Fibroblast of peridontal ligament (primary cell): ENCODE data around the gene MRPL48.
"Not testable (repeated sequence)": the region's sequence is repeated elsewhere in the genome, so short reads cannot be mapped to it uniquely, and the experiment has no call there.

Experiments used
- DNase-seq: peaks from one replicate; pipeline ENCODE4 v3.0.0-alpha.2; 2010; ENCODE audit errors: extremely low read depth

Gene MRPL48

GRCh38 chr11:73787643-73788558 lies at the start of gene MRPL48:
TSS of gene MRPL48 (plus strand) at chr11:73787874. CDS start at chr11:73787972, 98 bp downstream.
- DNase-seq: peak; percentile 94

GRCh38 chr11:73743045-73743444 lies 44.6 kb upstream of the MRPL48 start:
- DNase-seq: no peak

- no peak for DNase-seq
These were observed 41.0 kb upstream of the MRPL48 start for GRCh38 chr11:73746701-73747100.

GRCh38 chr11:73747762-73748161 lies 39.9 kb upstream of the MRPL48 start:
- no peak for DNase-seq

GRCh38 chr11:73748300-73748699 lies 39.4 kb upstream of the MRPL48 start:
- no peak for DNase-seq

GRCh38 chr11:73749118-73749517 lies 38.6 kb upstream of the MRPL48 start:
- no peak for DNase-seq

- DNase-seq: no peak
These were observed 37.4 kb upstream of the MRPL48 start for GRCh38 chr11:73750228-73750627.

- not testable (repeated sequence) for DNase-seq
These were observed 36.8 kb upstream of the MRPL48 start for GRCh38 chr11:73750862-73751261.

GRCh38 chr11:73752216-73752867 lies 35.3 kb upstream of the MRPL48 start:
- no peak for DNase-seq

GRCh38 chr11:73752903-73753302 lies 34.8 kb upstream of the MRPL48 start:
- no peak for DNase-seq

- DNase-seq: no peak
These were observed 33.7 kb upstream of the MRPL48 start for GRCh38 chr11:73753938-73754337.

- DNase-seq: no peak
These were observed 32.0 kb upstream of the MRPL48 start for GRCh38 chr11:73755670-73756069.

GRCh38 chr11:73757598-73757997 lies 30.1 kb upstream of the MRPL48 start:
- no peak for DNase-seq

- no peak for DNase-seq
These were observed 29.2 kb upstream of the MRPL48 start for GRCh38 chr11:73758451-73758850.

- peak; percentile 60 for DNase-seq
These were observed 28.0 kb upstream of the MRPL48 start for GRCh38 chr11:73759610-73760134.

- peak; percentile 34 for DNase-seq
These were observed 27.5 kb upstream of the MRPL48 start for GRCh38 chr11:73760135-73760678.

GRCh38 chr11:73760679-73761402 lies 26.8 kb upstream of the MRPL48 start, which contains the start of gene RAB6A:
TSS of gene RAB6A (minus strand) at chr11:73761074. CDS start at chr11:73760635, 439 bp downstream.
- peak; percentile 99 for DNase-seq

- DNase-seq: no peak
These were observed 26.2 kb upstream of the MRPL48 start for GRCh38 chr11:73761403-73761945.

GRCh38 chr11:73762732-73763131 lies 24.9 kb upstream of the MRPL48 start:
- no peak for DNase-seq

GRCh38 chr11:73766763-73767162 lies 20.9 kb upstream of the MRPL48 start:
- DNase-seq: no peak

GRCh38 chr11:73770811-73771210 lies 16.9 kb upstream of the MRPL48 start:
- not testable (repeated sequence) for DNase-seq
